DMS153 treated with DMSO at 0.1 percent for 48 hours (cell line): ENCODE measurements around the gene C15orf62.

Source experiments
- DNase-seq: peaks from one replicate; lab custom pipeline; 2025; ENCODE audit not compliant: unreplicated experiment; lab: John Stamatoyannopoulos, UW

Gene C15orf62

GRCh38 chr15:40769274-40770146 is at the start of gene C15orf62:
C15orf62 (plus strand) TSS chr15:40769980; CDS start chr15:40770496, 516 bp downstream.
- DNase-seq, result no peak

DNA sequence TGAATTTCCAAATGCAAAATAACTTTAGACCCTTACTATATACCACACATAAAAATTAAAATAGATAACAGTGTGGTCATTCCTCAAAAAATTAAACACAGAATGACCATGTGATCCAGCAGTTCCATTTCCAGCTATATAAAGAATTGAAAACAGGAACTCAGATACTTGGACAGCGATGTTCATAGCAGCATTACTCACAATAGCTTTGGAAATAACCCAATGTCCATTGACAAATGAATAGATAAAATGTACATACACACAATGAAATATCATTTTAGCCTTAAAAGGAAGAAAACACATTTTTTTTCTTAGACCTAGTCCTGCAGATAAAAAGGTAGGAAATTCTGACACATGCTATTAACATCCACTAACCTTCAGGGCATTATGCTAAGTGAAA is 48.1 kb upstream of the C15orf62 start:
- DNase-seq, result no peak

DNA sequence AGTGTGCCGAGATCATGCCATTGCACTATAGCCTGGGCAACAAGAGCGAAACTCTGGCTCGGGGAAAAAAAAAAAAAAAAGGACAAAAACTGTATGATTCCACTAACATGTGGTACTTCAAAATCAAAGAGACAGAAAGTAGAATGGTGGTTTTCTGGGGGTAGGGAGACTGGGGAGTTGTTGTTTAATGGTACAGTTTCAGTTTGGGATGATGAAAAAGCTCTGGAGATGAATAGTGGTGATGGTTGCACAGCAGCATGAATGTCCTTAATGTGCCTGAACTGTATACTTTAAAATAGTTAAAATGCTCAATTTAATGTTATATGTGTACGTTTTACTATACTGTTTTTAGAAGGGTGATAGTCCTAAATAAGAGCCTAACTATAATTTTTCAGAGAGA is 47.4 kb upstream of the C15orf62 start:
- no peak for DNase-seq

- DNase-seq, result no peak
These were observed 46.8 kb upstream of the C15orf62 start for GRCh38 chr15:40722934-40723333.

GRCh38 chr15:40723919-40724318 is 45.9 kb upstream of the C15orf62 start:
- no peak for DNase-seq

DNA sequence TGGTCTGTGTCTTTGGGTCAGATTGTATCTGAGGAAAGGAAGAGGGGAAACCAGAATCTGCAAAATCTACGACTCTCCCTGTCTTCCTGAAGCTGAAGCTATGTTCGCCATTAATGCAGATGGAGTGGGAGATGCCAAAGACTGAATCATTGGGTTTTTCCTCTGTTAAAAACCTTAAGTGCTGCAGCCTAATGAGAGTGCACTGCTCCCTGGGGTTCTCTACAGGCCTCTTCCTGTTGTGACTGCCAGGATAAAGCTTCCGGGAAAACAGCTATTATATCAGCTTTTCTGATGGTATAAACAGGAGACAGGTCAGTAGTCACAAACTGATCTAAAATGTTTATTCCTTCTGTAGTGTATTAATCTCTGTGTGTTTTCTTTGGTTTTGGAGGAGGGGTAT is 38.7 kb upstream of the C15orf62 start:
- DNase-seq, result no peak

DNA sequence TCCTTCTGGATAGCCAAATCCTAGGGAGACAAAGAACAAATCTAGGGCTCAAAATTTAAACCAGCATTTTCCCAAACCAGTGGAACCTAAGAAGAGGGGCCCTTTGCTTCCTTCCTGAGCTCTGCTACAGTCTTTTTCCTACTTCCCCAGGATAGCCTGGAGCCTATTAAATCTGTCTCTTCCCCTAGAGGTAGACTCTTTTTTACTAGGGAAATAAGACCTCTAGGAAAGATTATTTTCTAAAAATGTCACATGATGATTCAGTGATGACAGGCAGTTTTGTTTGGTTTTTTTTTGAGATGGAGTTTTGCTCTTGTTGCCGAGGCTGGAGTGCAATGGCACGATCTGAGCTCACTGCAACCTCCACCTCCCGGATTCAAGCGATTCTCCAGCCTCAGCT is 33.2 kb upstream of the C15orf62 start:
- DNase-seq, result no peak

DNA sequence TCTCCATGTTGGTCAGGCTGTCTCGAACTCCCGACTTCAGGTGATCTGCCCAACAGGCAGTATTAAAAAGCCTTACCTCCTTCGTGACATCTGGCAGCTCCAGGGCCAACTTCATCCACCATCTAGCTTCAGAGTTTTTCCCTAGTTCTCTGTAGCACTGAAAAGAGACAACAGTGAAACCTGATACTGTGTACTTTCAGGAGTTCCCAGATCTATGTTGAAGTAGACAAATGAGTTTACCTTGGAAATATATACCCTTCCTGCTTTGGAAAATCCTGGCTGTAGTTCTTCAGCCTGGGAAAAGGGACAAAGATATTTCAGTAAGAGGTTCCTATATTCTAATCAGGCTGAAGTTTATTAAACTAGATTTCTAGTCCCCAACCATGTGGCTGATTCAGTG is 32.7 kb upstream of the C15orf62 start:
- no peak for DNase-seq

DNA sequence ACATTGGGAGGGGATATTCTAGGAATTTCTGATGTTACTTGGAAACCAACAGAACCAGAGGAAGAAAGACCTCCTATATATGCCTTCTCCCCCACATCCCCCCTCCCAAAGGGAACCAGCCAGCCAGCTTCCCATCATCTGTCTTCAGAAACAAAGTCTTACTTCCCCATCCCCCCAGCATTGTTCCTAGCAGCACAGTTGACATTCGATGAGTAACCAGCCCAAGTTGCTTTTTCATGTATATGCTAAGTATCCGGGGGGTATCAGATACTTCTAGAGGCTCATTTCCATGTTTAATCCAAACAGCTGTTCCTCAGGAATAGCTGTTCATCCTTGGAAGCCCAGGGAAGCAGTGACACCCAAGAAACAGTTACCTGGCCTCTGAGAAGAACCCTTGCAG is 30.7 kb upstream of the C15orf62 start:
- DNase-seq, result no peak

DNA sequence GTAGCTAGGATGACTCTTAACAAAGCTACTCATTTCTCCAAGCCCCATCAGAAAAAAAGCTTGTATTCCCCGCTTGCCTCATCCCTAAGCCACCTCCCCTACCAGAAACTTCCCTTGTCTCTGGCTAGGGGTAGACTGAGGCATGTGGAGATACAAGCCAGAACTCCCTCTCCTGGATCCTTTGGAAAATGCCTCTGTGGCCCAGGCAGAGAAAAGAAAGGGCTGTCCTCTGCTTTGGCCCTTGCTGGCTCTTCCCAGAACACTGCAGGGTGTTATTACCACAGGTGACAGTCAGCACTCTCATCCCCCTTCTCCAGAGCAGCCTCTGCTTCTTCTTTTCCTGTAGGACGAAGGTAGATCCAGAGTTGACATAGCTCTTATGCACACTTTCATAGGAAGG is 29.9 kb upstream of the C15orf62 start:
- no peak for DNase-seq

- DNase-seq, result no peak
These were observed 26.3 kb upstream of the C15orf62 start for GRCh38 chr15:40743485-40743901.

DNA sequence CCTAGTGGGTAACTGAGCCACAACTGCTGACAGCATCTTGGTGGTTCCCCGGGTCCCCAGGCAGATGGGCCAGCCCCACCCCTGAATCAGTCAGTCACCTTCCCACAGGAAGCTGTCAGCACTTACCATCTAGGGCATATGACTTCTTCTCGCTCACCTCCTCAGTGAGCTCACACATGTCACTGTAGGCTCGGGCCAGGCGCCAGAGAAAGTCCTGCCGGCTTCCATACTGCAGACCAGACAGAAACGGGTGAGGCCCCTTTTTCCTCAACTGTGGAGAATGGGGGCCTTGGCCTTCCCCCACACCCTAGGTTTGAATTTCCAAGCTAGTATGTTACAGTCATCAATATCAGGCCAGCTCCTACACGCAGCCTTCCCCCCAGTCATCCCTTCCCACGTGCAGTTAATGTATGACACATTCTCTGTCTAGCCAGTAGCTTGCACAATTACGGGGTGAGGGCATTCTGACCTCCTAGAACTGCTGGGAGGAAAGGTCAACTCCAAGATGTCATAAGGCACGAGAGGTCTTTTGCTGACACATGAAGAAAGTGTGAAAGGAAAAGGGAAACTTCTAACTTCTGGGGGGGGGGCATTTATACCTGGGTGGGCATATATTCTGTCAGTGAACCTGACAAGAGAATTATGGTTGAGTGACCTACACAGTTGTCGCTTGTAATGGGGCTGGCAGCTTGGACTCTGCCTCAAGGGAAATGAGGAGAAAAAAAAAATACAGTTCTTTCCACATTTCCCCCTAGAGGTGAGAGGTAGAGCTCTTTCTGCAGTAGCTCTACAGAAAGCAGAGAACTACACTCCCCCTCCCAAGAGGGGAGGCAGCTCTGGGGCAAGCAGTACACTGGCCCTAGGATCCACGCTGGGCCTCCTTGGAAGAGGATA is 25.6 kb upstream of the C15orf62 start:
- no peak for DNase-seq

- no peak for DNase-seq
These were observed 25.0 kb upstream of the C15orf62 start for GRCh38 chr15:40744815-40745152.

GRCh38 chr15:40746916-40747418 is 22.8 kb upstream of the C15orf62 start:
- no peak for DNase-seq

- no peak for DNase-seq
These were observed 21.8 kb upstream of the C15orf62 start for GRCh38 chr15:40747685-40748631.

GRCh38 chr15:40749151-40749630 is 20.6 kb upstream of the C15orf62 start:
- no peak for DNase-seq

- no peak for DNase-seq
These were observed 18.9 kb upstream of the C15orf62 start for GRCh38 chr15:40750885-40751284.

DNA sequence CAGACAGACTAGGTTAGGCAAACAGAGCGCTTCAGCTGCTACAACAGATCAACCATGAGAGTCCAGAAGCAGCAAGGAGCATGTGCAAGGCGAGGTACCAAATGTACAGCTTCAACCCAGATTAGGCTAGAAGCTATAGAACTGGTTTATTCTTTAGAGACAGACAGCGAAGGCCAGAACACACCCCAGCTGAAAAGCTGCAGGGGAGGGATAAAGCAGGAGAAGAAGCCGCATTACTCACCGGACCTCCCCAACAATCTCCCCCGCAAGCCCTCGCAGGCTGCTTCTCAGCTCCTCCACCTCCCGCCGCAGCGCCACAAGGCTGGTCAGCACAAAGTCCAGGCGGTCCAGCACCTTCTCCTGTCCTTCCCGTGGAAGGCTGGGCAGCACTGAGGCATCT is 18.0 kb upstream of the C15orf62 start:
- no peak for DNase-seq

GRCh38 chr15:40754574-40754882 is 15.3 kb upstream of the C15orf62 start:
- DNase-seq, result no peak

DNA sequence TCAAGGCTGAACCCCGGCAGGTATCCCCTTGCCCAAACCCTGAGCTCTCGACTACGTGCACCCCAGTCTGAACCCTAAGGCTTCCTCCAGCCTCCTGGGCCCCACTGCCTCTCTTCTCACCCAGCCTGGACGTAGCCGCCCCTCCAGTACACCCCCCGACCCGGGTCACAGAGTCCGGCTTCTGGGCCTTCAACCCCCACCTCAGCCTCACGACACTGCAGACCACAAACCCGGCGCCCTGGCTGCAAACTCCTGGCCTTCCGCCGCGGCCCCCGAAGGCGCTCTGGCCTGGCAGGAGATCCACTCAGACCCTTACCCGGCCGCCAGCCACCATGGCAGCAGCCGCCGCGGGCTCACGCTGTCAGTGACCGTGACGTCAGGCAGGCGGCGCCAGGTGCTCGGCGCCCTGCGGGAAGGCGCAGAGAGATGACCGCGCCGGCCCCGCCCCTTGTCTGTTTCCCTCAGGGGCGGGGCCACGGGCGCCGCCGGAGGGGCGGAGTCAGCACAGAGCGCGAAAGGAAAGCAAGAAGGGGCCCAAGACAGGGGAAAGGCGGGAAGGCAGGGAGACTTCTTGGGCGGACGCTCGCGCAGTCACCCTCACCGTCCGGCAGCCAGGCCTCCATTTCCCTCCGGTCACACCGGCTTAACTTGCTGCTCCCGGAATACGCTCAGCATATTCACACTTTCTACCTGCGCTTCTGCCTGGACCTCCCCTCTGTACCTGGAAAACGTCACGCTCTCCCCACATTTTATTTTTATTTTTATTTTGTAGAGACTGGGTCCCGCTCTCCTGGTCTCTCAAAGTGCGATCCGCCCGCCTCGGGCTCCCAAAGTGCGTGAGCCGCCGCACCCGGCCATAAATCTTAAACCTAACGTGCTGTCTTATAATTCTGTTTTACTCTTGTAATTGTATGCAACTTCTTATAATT is 14.6 kb upstream of the C15orf62 start, which contains the start of gene RMDN3:
TSS of gene RMDN3 (minus strand) at position 372 of the 929 bp plus-strand sequence. CDS start 471 bp downstream, outside the sequence.
- DNase-seq, result peak; percentile 16
